NK-92 treated with Interleukin-12 subunit alpha and Interleukin-12 subunit beta, amount 100 ng/mL, for 24 hours (cell line): ENCODE measurements around the gene IKZF1.

Experiments used
- DNase-seq: peaks from one replicate; lab custom pipeline; 2025; lab: John Stamatoyannopoulos, UW

IKZF1 gene

GRCh38 chr7:50304129-50304910 is at the start of gene IKZF1:
Gene IKZF1, plus strand, starts transcription at chr7:50304716. Its CDS starts 14,346 bp downstream, at chr7:50319062.
- DNase-seq: peak; percentile 47

GRCh38 chr7:50261593-50261992 is 42.9 kb upstream of the IKZF1 start:
- DNase-seq: no peak

GRCh38 chr7:50262446-50262845 is 42.1 kb upstream of the IKZF1 start:
- no peak for DNase-seq

- no peak for DNase-seq
Measured at GRCh38 chr7:50262916-50263690, 41.4 kb upstream of the IKZF1 start.

- peak; percentile 12 for DNase-seq
Measured at GRCh38 chr7:50264908-50265307, 39.6 kb upstream of the IKZF1 start.

GRCh38 chr7:50265968-50266634 is 38.4 kb upstream of the IKZF1 start:
- DNase-seq: peak; percentile 62

GRCh38 chr7:50266635-50267386 is 37.7 kb upstream of the IKZF1 start:
- peak; percentile 76 for DNase-seq

- peak; percentile 28 for DNase-seq
Measured at GRCh38 chr7:50267525-50268041, 36.9 kb upstream of the IKZF1 start.

- DNase-seq: peak; percentile 27
Measured at GRCh38 chr7:50268223-50268622, 36.3 kb upstream of the IKZF1 start.

- DNase-seq: no peak
Measured at GRCh38 chr7:50268990-50269389, 35.5 kb upstream of the IKZF1 start.

- no peak for DNase-seq
Measured at GRCh38 chr7:50270531-50271018, 33.9 kb upstream of the IKZF1 start.

- no peak for DNase-seq
Measured at GRCh38 chr7:50272808-50273207, 31.7 kb upstream of the IKZF1 start.

- no peak for DNase-seq
Measured at GRCh38 chr7:50273301-50273700, 31.2 kb upstream of the IKZF1 start.

GRCh38 chr7:50273870-50274269 is 30.6 kb upstream of the IKZF1 start:
- no peak for DNase-seq

- DNase-seq: no peak
Measured at GRCh38 chr7:50274361-50274760, 30.2 kb upstream of the IKZF1 start.

- DNase-seq: no peak
Measured at GRCh38 chr7:50275430-50275829, 29.1 kb upstream of the IKZF1 start.

- DNase-seq: no peak
Measured at GRCh38 chr7:50276483-50276882, 28.0 kb upstream of the IKZF1 start.

GRCh38 chr7:50278120-50278519 is 26.4 kb upstream of the IKZF1 start:
- no peak for DNase-seq

GRCh38 chr7:50281680-50282445 is 22.7 kb upstream of the IKZF1 start:
- DNase-seq: no peak

GRCh38 chr7:50282813-50283605 is 21.5 kb upstream of the IKZF1 start:
- no peak for DNase-seq
